ENCODE data around the gene MMP23B.

The MMP23B gene

GRCh38 chr1:1602304-1602967, 29.5 kb upstream of the MMP23B start:
- no peak for DNase-seq

GRCh38 chr1:1602968-1603506, 28.9 kb upstream of the MMP23B start:
- DNase-seq: no peak

- no peak for DNase-seq
Observed at GRCh38 chr1:1603671-1604373, 28.2 kb upstream of the MMP23B start.

GRCh38 chr1:1604374-1605033, 27.5 kb upstream of the MMP23B start:
- DNase-seq: no peak

GRCh38 chr1:1605034-1605591, 26.9 kb upstream of the MMP23B start:
- DNase-seq: no peak

GRCh38 chr1:1605724-1606123, 26.2 kb upstream of the MMP23B start:
- DNase-seq: no peak

- no peak for DNase-seq
Observed at GRCh38 chr1:1606232-1606631, 25.7 kb upstream of the MMP23B start.

GRCh38 chr1:1609822-1610485, 22.0 kb upstream of the MMP23B start:
- DNase-seq: no peak

GRCh38 chr1:1610796-1611195, 21.2 kb upstream of the MMP23B start:
- DNase-seq: no peak

- DNase-seq: no peak
Observed at GRCh38 chr1:1612104-1612400, 19.9 kb upstream of the MMP23B start.

GRCh38 chr1:1613509-1614082, 18.4 kb upstream of the MMP23B start:
- no peak for DNase-seq

- DNase-seq: peak in 4 of 56 donors; percentile 16 to 43 (median 31)
Observed at GRCh38 chr1:1614204-1614953, 17.6 kb upstream of the MMP23B start.

GRCh38 chr1:1614954-1615255, 17.1 kb upstream of the MMP23B start:
- no peak for DNase-seq

GRCh38 chr1:1615256-1616044, 16.5 kb upstream of the MMP23B start, which contains the start of gene MIB2:
Gene MIB2 (plus strand): TSS chr1:1615500. CDS start chr1:1623453, 7,953 bp downstream.
- peak; percentile 71 to 98 (median 93) for DNase-seq

GRCh38 chr1:1616045-1616790, 15.8 kb upstream of the MMP23B start:
- peak in 4 of 56 donors; percentile 39 to 52 (median 44) for DNase-seq

GRCh38 chr1:1616838-1617237, 15.1 kb upstream of the MMP23B start:
- DNase-seq: no peak

GRCh38 chr1:1617516-1617915, 14.5 kb upstream of the MMP23B start:
- no peak for DNase-seq

GRCh38 chr1:1617925-1618324, 14.0 kb upstream of the MMP23B start:
- no peak for DNase-seq

All from amygdala (tissue), 56 donors.